SK-N-DZ (cell line): ENCODE data around the gene PIAS2.
"Not testable (repeated sequence)": the region's sequence is repeated elsewhere in the genome, so short reads cannot be mapped to it uniquely, and the experiment has no call there.

Experiments used
- DNase-seq: peaks from one replicate; pipeline ENCODE4 v3.0.0-alpha.2; 2015; ENCODE audit warnings: low spot score

The PIAS2 gene

DNA sequence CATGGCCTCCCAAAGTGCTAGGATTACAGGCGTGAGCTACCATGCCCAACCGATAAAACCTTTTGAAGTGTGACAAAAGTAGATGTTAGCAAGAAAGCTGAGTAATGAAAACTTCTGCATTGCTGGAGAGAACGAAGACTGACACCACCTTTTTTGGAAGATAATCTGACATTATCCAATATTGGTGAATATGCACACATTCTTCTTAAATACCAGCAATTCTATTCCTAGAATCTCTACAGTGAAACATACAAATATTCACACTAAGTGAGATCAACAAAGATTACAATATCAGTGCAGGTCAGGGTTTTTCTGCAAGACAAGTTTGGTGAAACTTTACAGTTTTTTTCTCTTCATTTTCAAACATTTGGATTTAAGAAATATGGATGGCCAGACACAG is 7.8 kb downstream of the PIAS2 start:
- DNase-seq: no peak

DNA sequence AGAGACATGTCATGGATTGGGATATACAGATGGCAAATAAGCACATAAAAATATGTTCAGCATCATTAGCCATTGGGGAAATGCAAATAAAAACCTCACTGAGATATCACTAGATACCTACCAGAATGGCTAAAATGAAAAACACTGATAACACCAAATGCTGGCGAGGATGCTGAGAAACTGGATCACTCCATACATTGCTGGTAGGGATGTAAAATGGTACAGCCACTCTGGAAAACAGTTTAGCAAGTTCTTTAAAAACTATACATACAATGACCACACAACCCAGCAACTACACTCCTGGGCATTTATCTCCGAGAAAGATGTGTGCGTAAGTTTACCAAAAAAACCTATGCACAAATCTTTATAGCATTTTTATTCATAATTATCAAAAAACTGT is 13.9 kb downstream of the PIAS2 start:
- DNase-seq: no peak

DNA sequence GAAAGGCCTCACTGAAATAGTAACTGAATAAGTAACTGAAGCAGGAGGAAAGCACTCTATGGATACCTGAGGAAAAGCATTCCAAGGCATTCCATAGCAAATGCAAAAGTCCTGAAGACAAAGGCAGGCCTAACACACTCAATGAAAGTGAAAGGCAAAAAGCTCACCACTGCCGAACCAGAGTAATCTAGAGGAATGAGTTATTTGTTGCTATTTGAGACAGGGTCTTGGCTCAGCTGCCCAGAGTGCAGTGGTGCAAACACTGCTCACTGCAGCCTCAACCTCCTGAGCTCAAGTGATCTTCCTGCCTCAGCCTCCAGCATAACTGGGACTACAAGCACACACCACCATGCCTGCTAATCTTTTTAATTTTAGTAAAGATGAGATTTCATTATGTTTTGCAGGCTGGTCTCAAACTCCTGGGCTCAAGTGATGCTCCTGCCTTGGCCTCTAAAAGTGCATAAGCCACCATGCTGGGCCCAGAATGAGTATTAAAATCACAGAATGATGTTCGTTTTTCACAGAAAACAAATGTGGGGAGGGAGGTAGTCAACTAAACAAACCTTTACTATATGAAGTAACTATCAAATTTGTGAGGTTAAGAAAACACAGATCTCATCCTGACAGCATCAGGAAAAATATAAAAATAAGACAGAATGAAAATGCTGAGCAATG is 17.9 kb downstream of the PIAS2 start:
- no peak for DNase-seq

DNA sequence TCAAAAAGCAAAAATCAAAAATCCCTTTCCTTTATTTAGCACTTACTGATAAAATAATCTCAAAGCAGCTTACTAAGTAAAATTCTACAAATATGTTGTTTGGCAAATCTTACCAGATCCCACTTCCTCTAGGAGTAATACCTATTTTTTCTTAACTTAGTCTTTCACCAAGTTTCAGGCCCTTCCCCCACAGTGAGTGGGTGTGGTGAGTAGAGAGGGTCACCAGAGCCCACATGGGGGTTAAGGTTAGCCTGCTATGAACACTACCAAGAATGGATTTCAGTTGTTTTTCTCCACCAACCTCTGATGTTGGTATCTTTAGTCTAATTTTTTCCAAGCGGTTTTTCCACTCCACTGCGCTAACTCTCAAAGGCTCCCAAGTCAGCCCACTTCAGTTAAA is 23.2 kb downstream of the PIAS2 start:
- DNase-seq: no peak

DNA sequence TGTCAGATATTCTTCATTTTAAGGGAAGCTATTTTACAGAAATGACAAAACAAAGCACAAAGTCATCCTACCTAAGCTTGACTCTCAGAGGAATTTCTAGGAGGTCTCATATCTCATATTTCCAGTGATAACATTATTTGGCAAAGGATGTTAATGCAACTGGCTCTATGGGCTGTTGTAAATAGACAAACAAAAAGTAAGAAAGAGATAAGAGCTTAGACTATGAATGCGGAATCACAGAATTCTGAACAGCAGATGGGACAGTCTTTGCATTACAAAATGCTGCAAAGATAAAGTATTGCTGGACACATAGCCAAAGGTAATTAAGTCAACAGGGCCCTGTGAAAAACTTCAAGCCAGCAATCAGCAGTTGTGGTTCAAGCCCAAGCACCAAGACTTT is 23.9 kb downstream of the PIAS2 start:
- no peak for DNase-seq

DNA sequence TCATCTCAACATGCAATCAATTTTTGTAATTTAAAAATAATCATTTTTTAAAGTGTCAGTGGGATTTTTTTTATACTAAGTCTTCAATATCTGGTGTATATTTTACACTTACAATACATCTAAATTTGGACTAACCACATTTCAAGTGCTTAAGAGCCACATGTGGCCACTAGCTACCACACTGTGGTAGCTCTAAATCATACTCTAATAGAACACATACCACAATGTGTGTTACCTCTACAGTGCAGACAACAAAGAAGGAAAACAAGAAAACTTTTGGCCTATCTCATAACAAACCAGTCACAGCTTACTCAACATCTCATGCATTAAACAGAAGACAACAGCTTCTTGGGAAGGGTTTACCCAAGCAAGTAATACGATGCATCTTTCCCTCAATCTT is 24.5 kb downstream of the PIAS2 start:
- no peak for DNase-seq

DNA sequence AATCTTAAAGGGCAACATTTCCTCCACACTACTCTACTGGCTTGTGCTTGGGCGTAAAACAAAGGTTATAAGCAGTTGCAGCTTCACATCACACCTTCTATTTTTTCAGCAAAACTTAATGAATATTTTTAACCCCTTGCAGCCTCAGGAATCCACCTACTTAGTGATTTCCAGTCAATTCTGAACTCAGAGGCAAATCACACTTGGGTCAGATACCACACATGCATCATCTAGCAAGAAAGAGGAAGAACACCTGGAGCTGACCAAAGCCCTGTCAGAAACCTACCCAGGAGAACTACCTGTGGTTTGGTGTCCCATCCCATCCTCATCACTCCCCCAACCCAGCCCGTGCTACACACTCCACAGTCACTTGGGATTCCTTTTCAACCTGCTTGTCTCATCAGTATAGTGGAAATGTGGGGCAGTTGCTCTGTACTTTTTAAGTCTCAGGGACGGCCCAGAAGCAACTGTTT is 25.5 kb downstream of the PIAS2 start:
- DNase-seq: no peak

DNA sequence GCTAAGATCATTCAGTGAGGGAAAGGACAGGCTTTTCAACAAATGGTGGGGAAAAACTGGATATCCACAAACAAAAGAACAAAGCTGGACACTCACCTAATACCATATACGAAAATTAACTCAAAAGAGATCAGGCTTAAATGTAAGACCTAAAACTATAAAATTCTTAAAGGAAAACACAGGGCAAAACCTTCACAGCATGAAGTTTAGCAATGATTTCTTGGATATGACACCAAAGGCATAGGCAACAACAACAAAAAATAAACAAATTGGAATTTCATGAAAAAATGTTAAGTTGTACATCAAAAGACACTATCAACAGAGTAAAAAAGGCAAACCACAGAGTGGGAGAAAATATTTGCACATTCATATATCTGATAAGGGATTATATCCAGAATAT is 28.3 kb downstream of the PIAS2 start:
- no peak for DNase-seq

DNA sequence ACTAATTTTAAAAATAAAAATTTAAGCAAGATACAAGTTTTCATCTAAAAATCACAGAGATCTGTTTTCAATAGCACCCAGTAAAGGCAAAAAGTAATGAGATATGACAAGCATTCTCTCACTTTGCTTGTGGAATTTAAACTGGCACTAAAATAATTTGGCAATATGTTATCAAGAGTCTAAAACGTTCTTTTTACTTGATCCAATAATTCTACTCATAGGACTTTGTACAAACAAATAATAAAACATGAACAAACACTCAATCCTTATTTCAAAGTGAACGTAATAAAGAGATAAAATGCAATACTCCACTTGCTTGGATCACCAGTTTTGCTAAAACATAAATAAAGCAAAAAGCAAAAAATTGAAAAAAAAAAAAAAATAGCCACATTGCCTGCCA is 30.4 kb downstream of the PIAS2 start:
- DNase-seq: no peak

DNA sequence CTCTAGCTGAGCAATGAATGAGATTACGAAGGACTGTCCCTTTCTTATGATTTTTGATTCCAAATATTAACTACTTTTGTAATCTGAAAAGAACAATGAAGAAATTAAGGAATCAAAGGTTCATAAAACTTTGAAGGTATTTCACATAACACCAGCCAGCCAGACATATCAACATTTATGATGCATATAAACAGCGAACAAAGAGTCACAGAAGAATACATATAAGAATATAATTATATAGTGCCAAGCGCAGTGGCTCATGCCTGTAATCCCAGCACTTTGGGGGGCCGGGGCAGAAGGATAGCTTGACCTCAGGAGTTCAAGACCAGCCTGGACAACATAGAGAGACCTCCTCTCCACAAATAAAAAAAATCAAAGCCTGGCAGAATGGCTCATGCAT is 34.1 kb downstream of the PIAS2 start:
- no peak for DNase-seq

DNA sequence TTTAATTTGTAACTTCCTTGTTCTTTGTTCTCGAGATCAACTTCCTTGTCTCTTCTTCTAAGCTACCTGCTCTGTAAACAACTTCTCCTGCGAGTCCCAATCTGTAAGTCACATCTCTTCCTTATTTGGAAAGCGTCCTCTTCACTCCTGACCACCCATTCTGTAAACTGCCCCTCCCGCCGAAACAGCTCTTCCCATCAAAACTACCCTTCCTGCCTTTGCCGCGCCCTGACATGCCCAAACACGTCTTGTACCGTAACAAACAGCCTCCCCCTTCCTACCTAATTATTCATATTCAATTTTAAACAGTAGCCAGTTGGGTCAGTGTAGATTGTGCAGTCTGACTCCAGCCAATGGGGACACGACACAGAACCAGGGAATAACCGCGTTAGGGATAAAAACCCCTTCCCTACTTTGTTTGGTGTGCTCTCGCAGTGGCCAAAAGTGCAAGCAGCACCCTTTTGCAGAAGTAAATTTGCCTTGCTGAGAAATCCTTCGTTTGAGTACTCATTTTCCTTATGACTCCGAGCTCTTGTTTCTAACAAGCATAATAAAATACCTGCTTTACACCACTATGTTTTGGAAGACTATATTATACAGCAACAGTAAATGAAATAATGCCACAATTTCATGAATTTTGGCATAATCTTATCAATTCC is 39.8 kb downstream of the PIAS2 start:
- DNase-seq: no peak

DNA sequence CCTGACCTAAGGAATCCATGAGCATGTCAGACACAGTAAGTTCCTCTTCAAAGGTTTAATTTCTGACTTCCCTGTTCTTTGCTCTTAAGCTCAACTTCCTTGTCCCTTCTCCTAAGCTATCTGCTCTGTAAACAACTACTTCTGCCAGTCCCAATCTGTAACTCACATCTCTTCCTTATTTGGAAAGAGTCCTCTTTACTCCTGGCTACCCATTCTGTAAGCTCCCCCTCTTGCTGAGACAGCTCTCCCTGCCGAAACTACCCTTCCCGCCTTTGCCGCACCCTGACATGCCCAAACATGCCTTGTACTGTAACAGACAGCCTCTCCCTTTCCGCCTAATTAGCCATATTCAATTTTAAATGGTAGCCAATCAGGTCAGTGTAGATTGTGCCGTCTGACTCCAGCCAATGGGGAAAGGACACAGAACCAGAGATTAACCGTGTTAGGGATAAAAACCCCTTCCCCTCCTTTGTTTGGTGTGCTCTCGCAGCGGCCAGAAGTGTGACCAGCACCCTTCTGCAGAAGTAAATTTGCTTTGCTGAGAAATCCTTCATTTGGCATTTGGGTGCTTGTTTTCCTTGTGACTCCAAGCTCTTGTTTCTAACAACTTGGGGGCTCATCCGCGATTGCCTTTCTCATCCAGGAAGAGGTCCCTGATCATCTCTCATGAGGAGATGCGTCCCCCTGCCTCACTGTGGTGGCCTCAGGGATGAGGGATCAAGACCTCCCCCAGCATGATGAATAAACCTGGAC is 49.0 kb downstream of the PIAS2 start:
- no peak for DNase-seq

DNA sequence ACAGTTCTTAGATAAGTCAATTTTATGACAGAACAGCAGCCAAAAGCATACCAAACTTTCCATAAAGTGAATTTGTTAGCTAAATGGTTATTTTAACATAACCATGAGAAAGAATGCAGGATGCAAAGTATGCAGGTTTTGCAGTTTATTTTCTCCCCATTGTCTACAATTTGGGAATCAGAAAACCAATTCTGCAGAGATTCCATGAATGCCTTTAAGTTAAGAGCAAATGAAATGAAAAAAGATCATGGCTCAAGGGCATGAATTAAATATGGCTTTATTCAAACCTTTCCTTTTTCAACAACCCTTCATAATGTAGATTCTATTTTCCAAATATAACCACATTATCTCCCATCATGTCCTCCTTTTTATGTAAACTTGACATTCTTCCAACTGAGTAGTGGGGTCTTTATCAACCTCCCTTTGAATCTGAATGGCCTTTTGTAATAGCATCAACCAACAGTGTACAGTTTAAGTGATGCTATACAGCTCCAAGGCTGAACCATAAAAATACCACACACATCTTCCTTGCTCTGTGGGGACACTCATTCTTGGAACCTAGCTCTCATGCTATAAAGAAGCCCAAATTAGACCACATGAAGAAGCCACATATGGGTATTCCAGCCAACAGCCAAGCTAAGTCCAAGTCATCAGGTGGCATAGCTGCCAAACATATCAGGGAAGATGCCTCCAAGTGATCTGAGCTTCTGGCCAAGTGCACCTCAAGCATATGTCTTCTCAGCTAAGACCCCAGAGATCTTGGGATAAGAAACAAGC is 49.8 kb downstream of the PIAS2 start:
- no peak for DNase-seq

DNA sequence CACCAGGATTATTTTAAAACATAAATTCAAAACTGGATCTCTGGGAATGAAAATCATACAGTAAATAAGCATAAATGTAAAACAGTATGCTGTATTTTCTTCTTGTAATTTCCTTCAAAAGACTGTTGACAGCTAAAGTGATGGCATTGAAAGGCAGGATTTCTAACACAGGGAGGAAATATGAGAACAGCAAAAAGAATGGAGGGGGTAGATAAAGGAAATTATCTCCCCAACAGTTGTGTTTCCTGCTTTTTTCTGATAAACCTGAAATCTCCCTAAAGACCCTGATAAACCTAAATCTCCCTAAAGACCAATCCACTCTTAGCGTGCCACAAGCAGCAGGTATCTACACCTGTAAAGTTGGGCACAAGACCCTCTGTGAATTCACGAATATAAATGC is 50.8 kb downstream of the PIAS2 start:
- no peak for DNase-seq

DNA sequence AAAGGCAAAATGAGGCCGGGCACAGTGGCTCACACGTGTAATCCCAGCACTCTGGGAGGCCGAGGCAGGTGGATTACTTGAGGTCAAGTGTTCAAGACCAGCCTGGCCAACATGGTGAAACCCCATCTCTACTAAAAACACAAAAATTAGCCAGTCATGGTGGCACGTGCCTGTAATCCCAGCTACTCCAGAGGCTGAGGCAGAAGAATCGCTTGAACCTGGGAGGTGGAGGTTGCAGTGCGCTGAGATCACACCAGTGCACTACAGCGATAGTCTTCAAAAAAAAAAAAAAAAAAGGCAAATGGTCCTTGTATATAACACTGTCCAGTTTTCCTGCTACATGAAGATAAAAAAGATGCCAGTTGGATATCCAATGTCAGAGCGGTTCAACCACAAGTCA is 52.1 kb downstream of the PIAS2 start:
- not testable (repeated sequence) for DNase-seq

DNA sequence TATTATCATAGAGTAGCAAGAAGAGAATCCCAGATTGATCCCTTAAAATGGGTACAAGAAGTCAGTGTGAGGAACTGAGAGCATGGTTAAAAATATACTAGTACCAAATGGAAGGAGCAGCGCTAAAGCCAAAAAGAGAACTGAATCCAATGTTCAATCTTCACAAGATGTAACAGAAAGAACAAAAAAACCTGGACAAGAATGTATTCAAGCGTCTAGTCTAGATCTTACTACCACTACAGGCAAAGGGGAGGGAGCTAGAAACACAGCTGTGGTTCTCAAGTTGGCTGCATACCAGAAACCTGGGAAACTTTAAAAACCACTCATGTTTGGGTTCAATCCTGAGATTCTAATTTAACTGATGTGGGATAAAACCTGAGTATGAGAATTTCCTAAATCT is 57.5 kb downstream of the PIAS2 start:
- no peak for DNase-seq

DNA sequence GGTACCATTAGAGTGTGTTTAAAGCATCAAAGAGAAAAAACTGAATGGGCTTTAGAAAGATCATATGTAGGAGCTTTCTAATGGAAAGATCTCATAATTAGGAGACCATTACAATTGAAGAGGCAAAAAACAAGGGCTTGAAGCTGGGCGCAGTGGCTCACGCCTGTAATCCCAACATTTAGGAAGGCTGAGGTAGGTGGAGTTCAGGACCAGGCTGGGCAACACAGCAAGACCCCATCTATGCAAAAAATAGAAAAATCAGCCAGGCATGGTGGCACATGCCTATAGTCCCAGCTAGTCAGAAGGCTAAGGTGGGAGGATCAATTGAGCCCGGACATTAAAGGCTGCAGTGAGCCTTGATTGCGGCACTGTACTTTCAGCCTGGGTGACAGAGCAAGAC is 59.0 kb downstream of the PIAS2 start:
- no peak for DNase-seq

DNA sequence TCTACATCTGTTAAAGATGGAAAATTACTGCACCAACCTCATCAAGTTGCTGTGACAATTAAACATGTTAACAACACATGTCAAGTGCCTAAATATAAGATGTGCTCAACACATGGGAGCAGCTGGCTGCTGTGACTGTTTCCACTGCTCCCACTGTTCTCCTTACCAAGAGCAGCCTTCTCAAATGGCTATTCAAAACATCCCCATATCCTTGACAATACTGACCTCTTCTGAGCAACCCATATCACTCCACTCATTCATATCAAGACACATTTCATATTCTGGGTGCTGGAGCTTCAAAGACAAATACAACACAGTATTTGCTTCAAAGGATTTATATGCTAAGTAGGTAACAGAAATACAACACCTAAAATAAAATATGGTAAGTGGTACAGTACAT is 60.3 kb downstream of the PIAS2 start:
- DNase-seq: no peak

DNA sequence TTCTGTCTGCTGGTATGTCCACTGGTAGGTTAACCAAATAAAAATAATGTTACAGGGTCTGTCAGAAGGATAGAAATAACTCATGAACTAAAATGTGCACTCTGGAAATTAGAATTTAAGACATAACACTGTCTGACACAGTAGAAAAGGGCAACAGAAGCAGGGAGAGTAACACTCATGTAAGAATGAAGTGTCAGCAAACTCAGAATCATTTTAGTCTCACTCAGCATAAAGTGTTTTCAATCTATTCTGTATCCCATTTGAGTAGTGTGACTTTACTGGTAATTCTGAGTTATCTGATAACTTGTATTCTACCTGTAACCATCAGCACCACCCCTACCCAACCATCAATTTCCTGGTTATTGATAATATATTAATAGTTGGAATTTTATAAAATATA is 68.3 kb downstream of the PIAS2 start:
- no peak for DNase-seq

DNA sequence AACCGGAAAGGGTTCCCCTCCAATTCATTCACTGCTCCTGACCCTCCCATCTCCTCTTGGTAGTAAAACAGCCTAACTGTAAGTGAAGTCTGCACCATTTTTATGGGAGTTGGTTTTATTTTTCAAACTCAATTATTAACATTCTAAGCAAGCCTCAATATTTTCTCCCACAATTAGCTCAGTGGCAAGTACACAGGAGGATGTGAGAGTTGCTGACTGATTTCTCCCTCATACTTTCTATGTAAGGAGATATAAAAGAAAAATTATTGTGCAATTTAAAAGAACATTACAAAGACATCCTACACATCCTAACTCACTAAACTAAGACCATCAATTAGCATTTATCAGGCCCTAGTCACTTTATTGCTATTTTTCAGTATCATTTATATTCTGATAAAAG is 73.9 kb downstream of the PIAS2 start:
- DNase-seq: no peak

DNA sequence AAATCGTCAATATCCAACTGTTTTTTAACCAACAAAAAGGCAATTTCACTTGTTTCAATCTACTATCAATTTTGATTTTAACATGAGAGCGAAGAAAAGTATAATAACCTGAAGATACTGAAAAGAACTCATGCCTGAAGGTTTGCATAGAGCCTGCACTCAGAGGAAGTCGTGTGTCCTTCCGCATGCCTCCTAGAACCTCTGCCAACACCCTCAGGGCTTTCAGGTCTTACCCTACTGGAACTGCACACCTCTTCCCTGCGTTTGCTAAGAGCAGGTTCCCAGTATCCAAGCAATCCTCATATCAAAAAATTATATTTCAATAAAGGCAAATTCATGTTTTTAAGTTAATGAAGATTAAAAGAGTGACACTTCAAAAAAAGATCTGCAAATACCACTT is 74.7 kb downstream of the PIAS2 start:
- DNase-seq: no peak

DNA sequence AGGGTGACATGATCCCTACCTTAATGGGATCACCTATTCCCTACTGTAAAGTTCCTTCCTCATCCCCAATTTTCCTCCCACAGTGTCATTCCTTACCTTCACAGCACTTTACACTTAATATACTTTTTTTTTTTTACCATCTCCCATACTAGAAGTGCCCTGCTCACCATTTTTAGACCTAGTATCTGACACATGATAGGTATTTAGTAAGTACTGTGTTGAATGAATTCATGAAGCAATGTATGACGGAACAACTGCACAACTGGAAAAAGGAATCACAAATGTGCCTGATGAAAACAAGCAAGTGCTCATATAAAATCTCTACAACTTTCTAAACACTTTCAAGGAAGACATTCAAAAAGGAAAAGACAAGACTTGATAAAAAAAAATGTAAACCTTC is 83.4 kb downstream of the PIAS2 start:
- DNase-seq: no peak
